CD14-positive monocyte (primary cell): ENCODE results near the gene FANCC. TPM values are rescaled to one million over a fixed set of nuclear protein-coding genes. Genes with fewer than 3 reads are reported as not detected.

Source experiments
- DNase-seq, 3 donors: peaks; one replicate each; pipeline ENCODE4 v3.0.0-alpha.2; 2011 to 2022
- H2AFZ ChIP-seq: 2 replicates; pipeline ENCODE4 v1.6.0; 2012; ENCODE audit warnings: mild to moderate bottlenecking, low read depth, low read length, inconsistent platforms; ENCODE audit not compliant: insufficient read depth, poor library complexity, severe bottlenecking
- H3K27ac ChIP-seq, 2 donors: 1 replicate in 1 of 2; 2 replicates in 1 of 2; pipeline ENCODE4 v1.5.1; 2012 to 2013; ENCODE audit warnings: low read length in 2 of 2, control low read depth in 1 of 2, inconsistent platforms in 1 of 2, low read depth in 1 of 2, mild to moderate bottlenecking in 1 of 2
- H3K27me3 ChIP-seq, 2 donors: one replicate each; pipeline versions ENCODE4 v1.6.0 to v1.6.1; 2011 to 2013; ENCODE audit warnings: low read length in 2 of 2; ENCODE audit not compliant: control insufficient read depth in 2 of 2, insufficient read depth in 2 of 2
- H3K36me3 ChIP-seq, 2 donors: replicated peaks in 1 of 2; 1 replicate in 1 of 2; 2 replicates in 1 of 2; pipeline versions ENCODE4 v1.5.1 to v1.6.1; 2012 to 2013; ENCODE audit warnings: low read length in 2 of 2, control low read depth in 1 of 2, inconsistent platforms in 1 of 2, mild to moderate bottlenecking in 1 of 2; ENCODE audit not compliant: insufficient read depth in 2 of 2, control insufficient read depth in 1 of 2
- H3K4me1 ChIP-seq, 2 donors: 1 replicate in 1 of 2; 2 replicates in 1 of 2; pipeline versions ENCODE4 v1.5.1 to v1.6.1; 2012 to 2013; ENCODE audit warnings: low read length in 2 of 2, control low read depth in 1 of 2, inconsistent platforms in 1 of 2, mild to moderate bottlenecking in 1 of 2, moderate library complexity in 1 of 2; ENCODE audit not compliant: insufficient read depth in 2 of 2, control insufficient read depth in 1 of 2
- H3K4me2 ChIP-seq: replicated peaks from 2 replicates; pipeline ENCODE3; 2012; ENCODE audit warnings: low read length, moderate library complexity, mild to moderate bottlenecking; ENCODE audit not compliant: poor library complexity, severe bottlenecking; ENCODE audit errors: extremely low read depth
- H3K4me3 ChIP-seq, 3 experiments: fragments of 200-600 bp in 1 of 3; sonication (generic) in 1 of 3; replicated peaks in 1 of 3; 1 replicate in 2 of 3; 2 replicates in 1 of 3; pipeline ENCODE4 v1.5.1; 2011 to 2013; ENCODE audit warnings: low read length in 3 of 3, mild to moderate bottlenecking in 3 of 3, control low read depth in 2 of 3, low read depth in 2 of 3, inconsistent platforms in 1 of 3, moderate library complexity in 1 of 3
- H3K79me2 ChIP-seq: 2 replicates; pipeline ENCODE4 v1.6.0; 2012; ENCODE audit warnings: mild to moderate bottlenecking, control low read depth, inconsistent platforms, low read length, moderate library complexity; ENCODE audit not compliant: insufficient read depth
- H3K9ac ChIP-seq: 2 replicates; pipeline ENCODE4 v1.6.0; 2017; ENCODE audit warnings: low read length, mild to moderate bottlenecking; ENCODE audit not compliant: insufficient read depth, poor library complexity, severe bottlenecking
- H3K9me3 ChIP-seq, 2 donors: replicated peaks in 1 of 2; 1 replicate in 1 of 2; 2 replicates in 1 of 2; pipeline versions ENCODE4 v1.5.1 to v1.6.1; 2012 to 2013; ENCODE audit warnings: low read length in 2 of 2, control low read depth in 1 of 2; ENCODE audit not compliant: control insufficient read depth in 1 of 2, insufficient read depth in 1 of 2
- H4K20me1 ChIP-seq: 2 replicates; pipeline ENCODE4 v1.6.0; 2012; ENCODE audit warnings: mild to moderate bottlenecking, low read length, control low read depth, moderate library complexity; ENCODE audit not compliant: insufficient read depth
- H3K27ac Mint-ChIP-seq, 7 donors: one replicate each; pipeline ENCODE4 v1.8.0; 2020; ENCODE audit warnings: mild to moderate bottlenecking in 7 of 7, mixed read lengths in 7 of 7, moderate library complexity in 6 of 7, inconsistent platforms in 2 of 7
- H3K27me3 Mint-ChIP-seq, 3 donors: one replicate each; pipeline ENCODE4 v1.8.0; 2021 to 2022; ENCODE audit warnings: low read depth in 3 of 3, mild to moderate bottlenecking in 3 of 3, mixed read lengths in 3 of 3, moderate library complexity in 3 of 3, inconsistent platforms in 1 of 3
- H3K36me3 Mint-ChIP-seq, 2 donors: one replicate each; pipeline ENCODE4 v1.8.0; 2020; ENCODE audit warnings: mixed read lengths in 2 of 2, inconsistent platforms in 1 of 2, mild to moderate bottlenecking in 1 of 2
- H3K4me1 Mint-ChIP-seq: one replicate; pipeline ENCODE4 v1.8.0; 2020; ENCODE audit warnings: mild to moderate bottlenecking, mixed read lengths
- H3K4me3 Mint-ChIP-seq, 2 donors: one replicate each; pipeline ENCODE4 v1.8.0; 2020; ENCODE audit warnings: mild to moderate bottlenecking in 2 of 2, mixed read lengths in 2 of 2, moderate library complexity in 1 of 2
- H3K9me3 Mint-ChIP-seq, 7 donors: one replicate each; pipeline ENCODE4 v1.8.0; 2020 to 2022; ENCODE audit warnings: mixed read lengths in 7 of 7, mild to moderate bottlenecking in 6 of 7, moderate library complexity in 6 of 7, inconsistent platforms in 2 of 7
- CTCF ChIP-seq: fragments of 200-600 bp; IDR thresholded peaks from one replicate; pipeline ENCODE4 v1.8.0; 2022; ENCODE audit warnings: antibody characterized with exemption, mild to moderate bottlenecking
- WGBS: methylation state at CpG from one replicate; pipeline ENCODE4 v1.1.5; 2013; ENCODE audit warnings: missing lambda C conversion rate; ENCODE audit not compliant: insufficient coverage; 5-methylcytosine and 5-hydroxymethylcytosine counted together
- intact Hi-C, 2 donors: fragments of 100-400 bp; cut with micrococcal nuclease; formaldehyde crosslinking; loops; one replicate each; pipeline versions ENCODE4 v1.15.0 to v1.15.1; 2023
- polyA plus RNA-seq, 3 donors: library from polyadenylated mRNA; depleted of rRNA in 1 of 3; unstranded in 2 of 3; stranded (reverse) in 1 of 3; fragments of 300-500 nt in 2 of 3; fragments of >200 nt in 1 of 3; fragmentation: Illumina TruSeq in 2 of 3; gene quantifications; 1 replicate in 2 of 3; 2 replicates in 1 of 3; pipeline ENCODE4 v1.2.3, GENCODE V29; 2012 to 2021

The FANCC gene
- polyA plus RNA-seq, 3 donors: 1.2 to 2.2 (median 1.5) TPM

- Histone ChIP-seq H3K79me2 (no peaks in the 10 kb centered on the region), H3K9me3 (no peaks in the 10 kb centered on the region), H3K9ac (no peak overlapping the region), H2AFZ (no peak overlapping the region), H3K4me3 (no peak overlapping the region), H3K27me3 (no peaks in the 10 kb centered on the region), H4K20me1 (no peaks in the 10 kb centered on the region), H3K4me1 (no peaks in the 10 kb centered on the region), H3K4me2 (no peak overlapping the region), H3K36me3 (peaks cover 0 to 3% of the 10 kb centered on the region in 2 donors), H3K27ac (no peak overlapping the region)
- Mint-ChIP-seq H3K27me3 (no peaks in the 10 kb centered on the region), H3K36me3 (peaks cover 0 to 10% of the 10 kb centered on the region in 2 donors), H3K4me1 (no peaks in the 10 kb centered on the region), H3K9me3 (no peaks in the 10 kb centered on the region), H3K27ac (peak overlapping the region in 1 of 7 donors; percentile 43), H3K4me3 (no peak overlapping the region)
- intact Hi-C loops: no loop called here
- no peak for TF ChIP-seq CTCF
- WGBS: 87% methylated on average over 4 of the region's 17 CpGs
- DNase-seq: no peak
Measured at GRCh38 chr9:95077766-95078370, 239.6 kb downstream of the FANCC start.

GRCh38 chr9:95077053-95077765, 240.3 kb downstream of the FANCC start:
- H3K4me1 Mint-ChIP-seq: no peaks in the 10 kb centered on the region
- H3K4me3 Mint-ChIP-seq: no peak overlapping the region
- WGBS: 94% methylated on average over 16 of the region's 18 CpGs

More at GRCh38 chr9:95077053-95077765, 240.3 kb downstream of the FANCC start:
- Mint-ChIP-seq H3K9me3 (no peaks in the 10 kb centered on the region), H3K27ac (peak overlapping the region in 1 of 7 donors; percentile 43), H3K27me3 (no peaks in the 10 kb centered on the region), H3K36me3 (peaks cover 0 to 10% of the 10 kb centered on the region in 2 donors)
- Histone ChIP-seq H3K4me1 (no peaks in the 10 kb centered on the region), H3K9me3 (no peaks in the 10 kb centered on the region), H3K4me2 (no peak overlapping the region), H3K36me3 (peaks cover 0 to 3% of the 10 kb centered on the region in 2 donors), H3K27ac (no peak overlapping the region), H3K4me3 (no peak overlapping the region), H3K27me3 (no peaks in the 10 kb centered on the region), H3K9ac (no peak overlapping the region), H2AFZ (no peak overlapping the region), H4K20me1 (no peaks in the 10 kb centered on the region), H3K79me2 (no peaks in the 10 kb centered on the region)
- TF ChIP-seq CTCF: no peak
- DNase-seq: no peak
- intact Hi-C loops: no loop called here
